ENCODE measurements around the gene PODXL2. TPM values are rescaled to one million over a fixed set of nuclear protein-coding genes. Genes with fewer than 3 reads are reported as not detected.

Gene PODXL2
- total RNA-seq, 1 donor from 2014 or later = 14.5 TPM

- Mint-ChIP-seq H3K9me3 (ENCODE audit: unreplicated experiment) (no peaks in the 10 kb centered on the region), H3K4me1 (ENCODE audit: low read depth, unreplicated experiment) (peaks cover 5% of the 10 kb centered on the region)
These were observed 21.3 kb downstream of the PODXL2 start for GRCh38 chr3:127650236-127650635.

GRCh38 chr3:127651516-127652172, 22.7 kb downstream of the PODXL2 start:
- no peaks in the 10 kb centered on the region for H3K36me3 Mint-ChIP-seq (ENCODE audit: low read depth, unreplicated experiment)
- DNase-seq (ENCODE audit: low read depth) (no peak), FAIRE-seq (no peak)
- Histone ChIP-seq H2AFZ (ENCODE audit: low read depth, low read length) (no peak overlapping the region), H3K4me2 (ENCODE audit: low read length) (no peak overlapping the region), H3K4me3 (ENCODE audit: insufficient read depth, low read depth, low read length) (no peak overlapping the region), H3K9ac (ENCODE audit: low read length) (no peak overlapping the region), H3K4me1 (ENCODE audit: insufficient read depth, low read length) (peaks cover 5% of the 10 kb centered on the region), H4K20me1 (ENCODE audit: insufficient read depth, low read length) (no peaks in the 10 kb centered on the region), H3K36me3 (ENCODE audit: insufficient read depth, low read length) (no peaks in the 10 kb centered on the region), H3K9me3 (ENCODE audit: insufficient read depth, low read depth, low read length) (no peaks in the 10 kb centered on the region), H3K27me3 (ENCODE audit: insufficient read depth, low read length) (no peaks in the 10 kb centered on the region), H3K27ac (ENCODE audit: low read depth, low read length) (no peak overlapping the region), H3K79me2 (ENCODE audit: insufficient read depth, low read length) (no peaks in the 10 kb centered on the region)
- H3K4me1 Mint-ChIP-seq (ENCODE audit: low read depth, unreplicated experiment) = peaks cover 13% of the 10 kb centered on the region
- TF ChIP-seq EZH2 (IDR thresholded peaks at IDR 0.05; ENCODE audit: insufficient read depth, low read length) (no peak), CTCF (IDR thresholded peaks at IDR 0.05; ENCODE audit: insufficient read depth, low read depth, low read length) (no peak)
- H3K4me3 Mint-ChIP-seq (ENCODE audit: unreplicated experiment) = no peak overlapping the region
- no peaks in the 10 kb centered on the region for H3K9me3 Mint-ChIP-seq (ENCODE audit: unreplicated experiment)
- H3K27ac Mint-ChIP-seq (ENCODE audit: unreplicated experiment) = no peak overlapping the region
- peaks cover 4% of the 10 kb centered on the region for H3K27me3 Mint-ChIP-seq (ENCODE audit: low read depth, unreplicated experiment)

More at GRCh38 chr3:127650236-127650635, 21.3 kb downstream of the PODXL2 start:
- DNase-seq (ENCODE audit: low read depth) (no peak), FAIRE-seq (no peak)
- TF ChIP-seq EZH2 (IDR thresholded peaks at IDR 0.05; ENCODE audit: insufficient read depth, low read length) (no peak), CTCF (IDR thresholded peaks at IDR 0.05; ENCODE audit: insufficient read depth, low read depth, low read length) (no peak)
- Histone ChIP-seq H3K36me3 (ENCODE audit: insufficient read depth, low read length) (no peaks in the 10 kb centered on the region), H3K27me3 (ENCODE audit: insufficient read depth, low read length) (no peaks in the 10 kb centered on the region), H3K27ac (ENCODE audit: low read depth, low read length) (no peak overlapping the region), H3K4me2 (ENCODE audit: low read length) (no peak overlapping the region), H3K9me3 (ENCODE audit: insufficient read depth, low read depth, low read length) (no peaks in the 10 kb centered on the region), H3K79me2 (ENCODE audit: insufficient read depth, low read length) (no peaks in the 10 kb centered on the region), H3K4me3 (ENCODE audit: insufficient read depth, low read depth, low read length) (no peak overlapping the region), H2AFZ (ENCODE audit: low read depth, low read length) (no peak overlapping the region), H3K9ac (ENCODE audit: low read length) (no peak overlapping the region), H4K20me1 (ENCODE audit: insufficient read depth, low read length) (no peaks in the 10 kb centered on the region), H3K4me1 (ENCODE audit: insufficient read depth, low read length) (no peaks in the 10 kb centered on the region)
- Mint-ChIP-seq H3K27me3 (ENCODE audit: low read depth, unreplicated experiment) (peaks cover 8% of the 10 kb centered on the region), H3K36me3 (ENCODE audit: low read depth, unreplicated experiment) (no peaks in the 10 kb centered on the region), H3K4me3 (ENCODE audit: unreplicated experiment) (no peak overlapping the region), H3K27ac (ENCODE audit: unreplicated experiment) (no peak overlapping the region)

All from astrocyte (in vitro differentiated cells and primary cell).